Activated naive CD8-positive, alpha-beta T cell treated with anti-CD3 and anti-CD28 coated beads, Interleukin-2, amount 10 ng/mL, durations not matched to agents 7 days and 5 days (primary cell): ENCODE measurements around the gene HACD2. TPM values are rescaled to one million over a fixed set of nuclear protein-coding genes. Genes with fewer than 3 reads are reported as not detected.

Experiments
- ATAC-seq: fragments of 150-1000 bp; cut with Tn5 transposase; one replicate; pipeline ENCODE4 v1.10.0; 2021; ENCODE audit warnings: low read depth, moderate library complexity
- POLR2A ChIA-PET: fragments of 350-600 bp; sonication (Branson Sonifier 250); formaldehyde crosslinking; loops from one replicate; lab custom pipeline; 2021; ENCODE audit warnings: antibody characterized with exemption; lab: Charles Lee
- DNase-seq: peaks from one replicate; pipeline ENCODE4 v3.0.0; 2021
- H3K27ac Mint-ChIP-seq: one replicate; pipeline ENCODE4 v1.8.0; 2022; ENCODE audit warnings: mild to moderate bottlenecking, mixed read lengths
- H3K27me3 Mint-ChIP-seq: one replicate; pipeline ENCODE4 v1.8.0; 2022; ENCODE audit warnings: mild to moderate bottlenecking, moderate library complexity, mixed read lengths
- H3K36me3 Mint-ChIP-seq: one replicate; pipeline ENCODE4 v1.8.0; 2021; ENCODE audit warnings: mild to moderate bottlenecking, mixed read lengths
- H3K4me1 Mint-ChIP-seq: one replicate; pipeline ENCODE4 v1.8.0; 2021; ENCODE audit warnings: mixed read lengths
- H3K4me3 Mint-ChIP-seq: one replicate; pipeline ENCODE4 v1.8.0; 2022; ENCODE audit warnings: mild to moderate bottlenecking, moderate library complexity, mixed read lengths
- H3K9me3 Mint-ChIP-seq: one replicate; pipeline ENCODE4 v1.8.0; 2021; ENCODE audit warnings: mixed read lengths
- total RNA-seq, 2 experiments: library from RNA; stranded (reverse); gene quantifications; one replicate each; pipeline ENCODE4 v1.2.3, GENCODE V29; 2021

HACD2 gene
- 10 to 100 TPM; 19.3 to 21.9 TPM for total RNA-seq

- H3K4me3 Mint-ChIP-seq: no peak within 1 kb of the TSS
- H3K27me3 Mint-ChIP-seq: no peaks in the 10 kb centered on the region
- peaks cover 15% of the 10 kb centered on the region for H3K4me1 Mint-ChIP-seq
- POLR2A ChIA-PET: interaction anchor here (0.6 to 1.2 kb wide), 2 partner anchors 41 to 92 kb away, joined by 3 read pairs; no protein-coding TSS in a partner anchor
- peak within 1 kb of the TSS; percentile 75 for H3K27ac Mint-ChIP-seq
- peaks cover 4% of the 10 kb centered on the region for H3K9me3 Mint-ChIP-seq
- ATAC-seq (peak; percentile 93), DNase-seq (peak; percentile 94)
- H3K36me3 Mint-ChIP-seq: peaks cover 32% of the 10 kb centered on the region
These were observed at the start of gene HACD2 for GRCh38 chr3:123584988-123585937. Gene HACD2 (minus strand): TSS chr3:123585053. CDS start chr3:123585027, 26 bp downstream.

DNA sequence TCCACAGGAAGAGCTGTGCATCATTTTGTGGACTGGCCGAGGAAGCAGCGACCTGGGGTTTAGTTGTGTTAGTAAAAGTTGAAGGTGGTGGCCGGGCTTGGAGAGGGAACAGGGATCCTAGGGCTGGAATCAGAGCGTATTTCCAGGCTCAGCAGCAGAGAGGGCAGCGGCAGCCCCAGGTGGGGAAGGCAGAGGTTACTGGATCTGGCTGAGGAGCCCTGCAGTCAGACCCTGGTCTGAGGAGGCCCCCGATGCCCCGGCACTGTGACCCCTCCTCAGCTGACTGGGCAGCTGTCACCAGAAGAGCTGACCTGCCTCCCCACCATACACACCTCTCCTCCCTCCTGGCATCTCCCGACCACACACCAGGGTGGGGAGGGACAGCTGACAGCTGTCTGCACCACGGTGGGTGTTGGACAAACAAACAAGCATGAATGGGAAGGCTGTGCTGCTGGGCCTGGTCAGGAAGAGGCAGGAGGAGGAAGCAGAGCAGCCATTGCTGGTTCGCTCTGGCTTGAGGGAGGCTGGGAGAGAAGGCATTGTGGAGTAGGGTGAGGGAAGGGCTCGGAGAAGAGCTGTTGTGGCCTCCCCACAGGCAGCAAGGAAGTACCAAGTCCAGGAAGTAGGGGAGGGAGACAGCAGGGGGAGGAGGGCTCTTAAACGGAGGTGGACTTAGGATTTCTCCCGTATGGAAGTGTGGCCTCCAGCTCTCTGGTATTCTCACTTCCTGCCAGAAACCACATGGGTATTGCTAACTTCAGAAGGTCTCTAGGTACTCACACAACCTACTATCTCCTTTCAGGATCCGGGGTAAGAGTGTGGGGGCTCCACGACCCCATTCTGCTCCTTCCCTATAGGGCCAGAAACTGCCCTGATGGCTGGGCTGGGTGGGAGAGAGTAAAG lies 49.5 kb upstream of the HACD2 start:
- Mint-ChIP-seq H3K4me1 (peaks cover 2% of the 10 kb centered on the region), H3K9me3 (no peaks in the 10 kb centered on the region), H3K4me3 (no peak overlapping the region), H3K27ac (no peak overlapping the region), H3K27me3 (no peaks in the 10 kb centered on the region), H3K36me3 (no peaks in the 10 kb centered on the region)
- no peak for ATAC-seq
- DNase-seq: no peak
- POLR2A ChIA-PET: no interaction called here

- no peaks in the 10 kb centered on the region for H3K9me3 Mint-ChIP-seq
- no peak overlapping the region for H3K4me3 Mint-ChIP-seq
- POLR2A ChIA-PET: no interaction called here
- H3K36me3 Mint-ChIP-seq: no peaks in the 10 kb centered on the region
- no peak overlapping the region for H3K27ac Mint-ChIP-seq
- DNase-seq: no peak
- no peaks in the 10 kb centered on the region for H3K27me3 Mint-ChIP-seq
- ATAC-seq: no peak
- peaks cover 2% of the 10 kb centered on the region for H3K4me1 Mint-ChIP-seq
These were observed 48.7 kb upstream of the HACD2 start for GRCh38 chr3:123633530-123633929.

DNA sequence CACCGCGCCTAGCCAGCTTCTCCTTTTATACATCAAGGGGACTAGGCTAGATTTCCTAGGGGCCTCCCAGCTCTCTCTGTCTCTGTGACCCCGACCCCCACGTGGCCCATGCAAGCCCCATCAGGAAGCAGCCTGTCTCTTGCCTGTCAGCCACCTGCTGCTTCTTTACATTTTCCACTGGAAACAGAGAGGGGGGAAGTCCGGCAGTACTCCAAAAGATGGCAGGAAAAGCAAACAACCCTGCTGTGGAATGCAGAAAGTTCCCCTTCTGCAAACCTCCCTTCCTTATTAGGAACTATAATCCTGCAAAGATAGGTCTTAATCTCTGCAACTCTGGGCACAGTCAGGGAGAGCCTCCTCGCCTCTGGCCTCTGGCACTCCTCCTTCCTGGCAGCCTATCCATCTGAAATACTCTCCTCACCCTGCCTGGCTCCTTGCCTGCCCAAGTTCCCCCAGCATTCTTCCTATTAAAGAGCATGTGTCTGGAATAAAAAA lies 47.4 kb upstream of the HACD2 start:
- H3K27ac Mint-ChIP-seq: no peak overlapping the region
- no peaks in the 10 kb centered on the region for H3K9me3 Mint-ChIP-seq
- POLR2A ChIA-PET: no interaction called here
- no peaks in the 10 kb centered on the region for H3K36me3 Mint-ChIP-seq
- ATAC-seq (no peak), DNase-seq (no peak)
- no peak overlapping the region for H3K4me3 Mint-ChIP-seq
- peaks cover 2% of the 10 kb centered on the region for H3K4me1 Mint-ChIP-seq
- no peaks in the 10 kb centered on the region for H3K27me3 Mint-ChIP-seq

DNA sequence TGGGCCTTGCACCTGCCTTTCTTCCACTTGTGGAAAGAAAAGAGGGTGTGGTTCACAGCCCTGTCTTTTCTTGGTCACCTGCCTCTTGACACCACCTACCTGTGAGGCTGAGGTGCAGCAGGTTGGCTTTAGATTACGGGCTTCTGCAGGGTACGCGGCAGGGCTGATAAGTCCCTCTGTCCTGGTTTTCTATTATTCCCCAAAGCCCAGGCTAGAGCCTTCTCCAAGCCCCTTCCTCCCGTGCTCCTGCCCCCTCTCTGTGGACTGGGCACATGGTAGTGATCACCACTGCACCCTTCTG lies 44.8 kb upstream of the HACD2 start:
- Mint-ChIP-seq H3K4me1 (peaks cover 2% of the 10 kb centered on the region), H3K27me3 (no peaks in the 10 kb centered on the region), H3K36me3 (no peaks in the 10 kb centered on the region), H3K27ac (no peak overlapping the region), H3K9me3 (no peaks in the 10 kb centered on the region), H3K4me3 (no peak overlapping the region)
- POLR2A ChIA-PET: no interaction called here
- ATAC-seq (no peak), DNase-seq (no peak)

DNA sequence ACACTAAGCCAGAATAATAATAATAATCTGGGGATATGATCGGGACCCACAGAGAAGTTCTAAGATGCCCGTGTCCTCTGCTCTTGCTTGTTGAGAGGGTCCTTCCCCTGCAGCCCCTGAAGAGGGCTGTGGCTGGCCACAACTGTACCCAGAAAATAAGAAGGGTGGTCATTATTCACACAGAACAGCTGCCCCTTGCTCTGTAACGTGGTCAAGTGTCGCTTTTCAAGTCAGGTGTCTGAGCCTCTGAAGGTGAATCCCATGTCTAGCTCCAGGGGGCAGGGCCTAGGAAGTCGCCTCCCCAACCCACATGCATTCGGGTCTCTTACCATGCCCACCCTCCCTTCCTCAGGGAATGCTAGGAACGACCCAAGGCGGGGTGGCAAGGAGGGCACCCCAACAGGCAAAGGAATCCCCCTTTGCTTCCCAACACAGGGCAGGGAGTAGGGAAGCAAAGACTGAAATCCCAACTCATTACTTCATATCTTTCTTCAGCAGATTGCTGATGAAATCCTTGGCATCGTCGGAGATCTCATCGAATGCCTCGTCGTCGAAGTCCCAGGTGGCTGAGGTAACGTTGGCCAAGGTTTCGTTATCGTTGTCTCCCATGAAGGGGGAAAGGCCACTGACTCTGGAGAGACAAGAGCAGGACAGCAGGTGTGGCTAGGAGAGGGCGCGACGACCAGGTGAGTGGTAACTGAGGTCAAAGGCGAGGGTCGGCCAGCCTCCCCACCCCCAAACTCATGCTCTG lies 44.3 kb upstream of the HACD2 start:
- H3K4me3 Mint-ChIP-seq: no peak overlapping the region

GRCh38 chr3:123627673-123628670 lies 43.1 kb upstream of the HACD2 start:
- no peak overlapping the region for H3K4me3 Mint-ChIP-seq
- POLR2A ChIA-PET: no interaction called here
- H3K27ac Mint-ChIP-seq: no peak overlapping the region
- H3K9me3 Mint-ChIP-seq: no peaks in the 10 kb centered on the region
- DNase-seq (no peak), ATAC-seq (no peak)
- no peaks in the 10 kb centered on the region for H3K27me3 Mint-ChIP-seq
- no peaks in the 10 kb centered on the region for H3K36me3 Mint-ChIP-seq
- H3K4me1 Mint-ChIP-seq: no peaks in the 10 kb centered on the region

More for the DNA sequence above, 44.3 kb upstream of the HACD2 start:
- no peaks in the 10 kb centered on the region for H3K27me3 Mint-ChIP-seq
- POLR2A ChIA-PET: no interaction called here
- H3K27ac Mint-ChIP-seq: no peak overlapping the region
- no peaks in the 10 kb centered on the region for H3K4me1 Mint-ChIP-seq
- DNase-seq (no peak), ATAC-seq (no peak)
- H3K9me3 Mint-ChIP-seq: no peaks in the 10 kb centered on the region
- H3K36me3 Mint-ChIP-seq: no peaks in the 10 kb centered on the region

DNA sequence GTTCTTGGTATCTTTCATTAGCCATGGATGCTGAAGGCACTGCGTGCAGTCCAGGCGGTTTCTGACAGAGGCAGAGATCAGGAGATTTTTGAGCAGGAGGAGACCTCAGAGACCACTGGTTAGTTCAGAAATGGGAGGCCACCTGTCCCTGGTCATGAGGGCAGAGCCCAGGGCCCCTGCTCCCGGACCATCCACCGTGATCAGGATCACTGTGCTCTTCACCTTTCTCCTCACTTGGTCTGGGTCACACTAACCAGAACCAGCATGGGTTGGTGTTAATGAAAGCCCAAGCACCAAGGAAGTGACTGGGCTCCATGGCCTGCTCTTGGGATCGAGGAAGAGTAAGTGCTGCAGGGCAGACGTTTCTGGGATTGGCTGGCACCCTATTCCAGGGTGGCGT lies 42.0 kb upstream of the HACD2 start:
- Mint-ChIP-seq H3K27ac (no peak overlapping the region), H3K27me3 (no peaks in the 10 kb centered on the region), H3K4me1 (no peaks in the 10 kb centered on the region), H3K4me3 (no peak overlapping the region), H3K36me3 (no peaks in the 10 kb centered on the region), H3K9me3 (no peaks in the 10 kb centered on the region)
- no peak for ATAC-seq
- POLR2A ChIA-PET: no interaction called here
- DNase-seq: no peak

DNA sequence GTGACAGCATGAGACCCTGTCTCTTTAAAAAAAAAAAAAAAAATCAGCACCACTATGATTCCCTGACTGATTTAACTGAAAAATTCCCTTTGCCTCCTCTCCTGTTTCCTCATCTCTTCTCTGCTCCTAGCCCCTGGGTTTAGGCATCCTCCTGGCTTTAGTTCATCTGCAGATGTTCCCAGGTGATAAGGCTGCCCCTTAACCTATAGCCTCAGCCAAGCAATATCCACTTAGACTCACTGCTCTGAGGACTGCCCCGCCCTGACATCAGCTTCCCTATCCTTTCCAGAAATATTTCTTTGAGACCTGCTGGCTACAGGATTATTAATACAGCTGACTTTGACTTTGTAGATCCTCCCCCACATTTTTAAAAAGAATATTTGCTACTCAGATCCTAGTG lies 39.4 kb upstream of the HACD2 start:
- ATAC-seq: no peak
- H3K27me3 Mint-ChIP-seq: no peaks in the 10 kb centered on the region
- H3K9me3 Mint-ChIP-seq: no peaks in the 10 kb centered on the region
- no peak overlapping the region for H3K4me3 Mint-ChIP-seq
- H3K36me3 Mint-ChIP-seq: no peaks in the 10 kb centered on the region
- no peaks in the 10 kb centered on the region for H3K4me1 Mint-ChIP-seq
- POLR2A ChIA-PET: no interaction called here
- no peak overlapping the region for H3K27ac Mint-ChIP-seq
- no peak for DNase-seq

GRCh38 chr3:123623346-123623880 lies 38.6 kb upstream of the HACD2 start:
- DNase-seq: no peak
- Mint-ChIP-seq H3K27ac (no peak overlapping the region), H3K27me3 (no peaks in the 10 kb centered on the region), H3K4me3 (no peak overlapping the region), H3K36me3 (no peaks in the 10 kb centered on the region), H3K4me1 (no peaks in the 10 kb centered on the region), H3K9me3 (no peaks in the 10 kb centered on the region)
- no peak for ATAC-seq
- POLR2A ChIA-PET: no interaction called here

- no peaks in the 10 kb centered on the region for H3K27me3 Mint-ChIP-seq
- ATAC-seq: no peak
- no peaks in the 10 kb centered on the region for H3K36me3 Mint-ChIP-seq
- H3K9me3 Mint-ChIP-seq: no peaks in the 10 kb centered on the region
- no peak overlapping the region for H3K27ac Mint-ChIP-seq
- no peak for DNase-seq
- no peak overlapping the region for H3K4me3 Mint-ChIP-seq
- POLR2A ChIA-PET: no interaction called here
- no peaks in the 10 kb centered on the region for H3K4me1 Mint-ChIP-seq
These were observed 37.9 kb upstream of the HACD2 start for GRCh38 chr3:123622766-123623165.

DNA sequence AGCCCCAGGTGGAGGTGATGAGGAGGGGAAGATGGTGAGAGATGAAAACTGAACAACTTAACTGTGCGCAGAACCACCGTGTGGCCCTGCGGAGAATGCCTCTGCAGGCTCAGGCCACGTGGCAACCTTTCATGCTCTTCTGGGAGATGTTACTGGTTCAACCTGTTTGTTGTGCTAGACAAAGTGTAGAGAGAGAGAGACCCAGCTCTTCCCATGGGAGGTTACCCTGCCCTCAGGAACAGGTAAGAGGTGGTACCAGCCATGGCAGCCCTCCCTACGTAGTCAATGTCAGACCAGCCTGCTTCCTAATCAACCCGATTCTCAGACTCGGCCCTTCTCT lies 37.0 kb upstream of the HACD2 start:
- Mint-ChIP-seq H3K36me3 (no peaks in the 10 kb centered on the region), H3K27ac (no peak overlapping the region), H3K4me3 (no peak overlapping the region), H3K9me3 (no peaks in the 10 kb centered on the region), H3K27me3 (no peaks in the 10 kb centered on the region), H3K4me1 (no peaks in the 10 kb centered on the region)
- POLR2A ChIA-PET: no interaction called here
- ATAC-seq (no peak), DNase-seq (no peak)
